ENCODE measurements around the gene FOXN3.

FOXN3 gene

DNA sequence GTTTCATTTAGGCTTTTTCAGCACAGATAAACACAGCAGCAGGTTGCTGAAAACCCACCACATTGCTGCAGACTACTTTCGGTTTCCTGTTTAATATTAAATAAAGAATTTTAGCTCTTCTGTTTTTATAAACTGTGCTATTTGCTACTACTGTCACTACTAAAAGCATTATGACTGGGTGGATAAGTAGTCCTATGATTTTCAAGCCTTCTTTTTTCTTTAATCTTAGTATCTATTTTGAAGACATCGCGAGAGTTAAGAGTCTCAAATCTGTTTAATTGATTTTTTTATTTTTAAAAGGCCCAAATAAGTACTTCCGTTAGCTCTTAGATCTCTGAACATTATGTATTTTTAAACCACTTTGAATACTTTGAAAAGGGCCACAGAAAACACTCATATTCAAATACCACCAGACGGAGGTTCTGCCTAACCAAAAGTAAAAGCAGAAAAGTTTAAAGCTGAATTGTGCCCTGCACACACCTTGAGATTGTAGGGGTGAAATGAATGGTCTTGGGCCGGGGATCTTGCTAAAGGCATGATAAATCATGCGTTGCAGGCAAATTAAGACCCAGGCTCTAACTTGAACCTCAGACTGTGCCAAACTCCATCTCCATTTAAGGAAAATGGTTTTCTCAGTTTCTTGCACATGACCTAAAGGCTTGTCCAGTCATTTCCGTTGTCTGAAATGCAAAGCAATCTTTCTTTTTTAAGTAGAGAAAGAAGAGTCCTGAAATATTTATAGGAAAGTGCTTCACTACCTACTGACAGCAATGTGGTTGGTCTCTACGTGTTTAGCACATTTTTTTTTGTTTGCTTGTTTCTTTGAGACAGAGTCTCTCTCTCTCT is 13.6 kb upstream of the FOXN3 start:
- DNase-seq (ENCODE audit: low spot score), result peak; percentile 29

GRCh38 chr14:89429199-89430181 is 12.5 kb upstream of the FOXN3 start:
- no peak for DNase-seq (ENCODE audit: low spot score)

GRCh38 chr14:89428546-89429198 is 11.6 kb upstream of the FOXN3 start:
- no peak for DNase-seq (ENCODE audit: low spot score)

- no peak for DNase-seq (ENCODE audit: low spot score)
These were observed 11.1 kb upstream of the FOXN3 start for GRCh38 chr14:89428173-89428523.

DNA sequence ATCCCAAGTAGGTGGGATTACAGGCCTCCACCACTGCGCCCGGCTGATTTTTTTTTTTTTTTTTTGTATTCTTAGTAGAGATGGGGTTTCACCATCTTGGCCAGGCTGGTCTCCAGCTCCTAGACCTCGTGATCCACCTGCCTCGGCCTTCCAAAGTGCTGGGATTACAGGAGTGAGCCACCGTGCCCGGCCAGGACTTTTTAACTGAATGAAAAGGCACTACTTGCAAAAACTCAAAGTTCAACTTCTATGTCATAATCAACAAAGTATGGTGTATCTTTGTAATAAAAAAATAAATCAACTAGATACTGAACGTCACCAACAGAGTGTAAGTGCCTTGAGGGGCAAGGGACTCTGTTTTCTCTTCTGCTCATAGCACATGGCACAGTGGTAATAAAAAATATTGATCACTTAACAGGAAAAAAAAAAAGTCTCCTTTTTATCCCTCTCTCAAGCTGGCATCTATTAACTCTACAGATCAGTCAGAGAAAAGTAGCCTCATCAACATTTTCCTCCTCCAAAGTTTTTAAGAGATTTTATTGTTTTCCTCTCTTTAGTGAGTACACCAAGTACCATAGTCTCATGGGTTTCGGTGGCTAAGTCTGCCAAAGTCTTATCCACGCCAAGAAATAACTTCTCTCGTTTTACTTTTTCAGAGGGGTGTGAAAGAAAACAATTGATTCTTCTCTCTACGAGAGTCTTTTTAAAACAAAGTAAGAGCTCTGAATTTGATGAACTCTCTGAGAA is 10.6 kb upstream of the FOXN3 start:
- no peak for DNase-seq (ENCODE audit: low spot score)

DNA sequence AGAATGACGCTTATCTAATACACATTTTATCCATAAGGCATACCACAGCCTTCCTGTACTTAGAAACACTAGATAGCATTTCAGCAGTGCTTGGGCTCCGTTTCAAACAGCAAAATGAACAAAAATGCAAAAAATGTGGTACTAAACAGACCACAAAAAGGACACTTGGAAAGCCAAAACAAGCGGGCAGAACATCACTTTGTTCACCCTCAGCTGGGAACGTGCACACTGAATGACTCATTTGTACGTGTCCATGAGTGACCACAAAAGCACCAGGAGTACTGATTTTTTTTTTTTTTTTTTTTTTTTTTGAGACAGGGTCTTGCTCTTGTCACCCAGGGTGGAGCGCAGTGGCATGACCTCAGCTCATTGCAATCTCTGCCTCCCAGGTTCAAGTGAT is 8.9 kb upstream of the FOXN3 start:
- peak; percentile 44 for DNase-seq (ENCODE audit: low spot score)

DNA sequence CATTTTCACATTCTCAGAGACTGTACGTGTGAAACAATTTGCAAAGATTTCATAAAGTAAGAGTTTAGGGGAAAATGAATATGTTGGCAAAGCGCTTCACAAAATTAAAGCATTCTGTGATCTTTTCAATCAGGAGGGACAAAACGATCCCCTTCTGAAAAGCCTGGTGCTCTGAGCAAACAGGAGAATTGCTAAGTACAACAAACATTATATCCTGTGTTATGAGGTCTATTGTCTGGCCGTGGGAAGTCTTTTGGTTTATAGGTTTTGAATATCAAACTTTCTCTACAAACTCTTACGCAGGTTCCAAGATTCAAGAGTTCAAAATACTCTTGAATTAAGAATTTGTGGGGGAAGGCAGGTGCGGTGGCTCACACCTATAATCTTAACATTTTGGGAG is 7.2 kb upstream of the FOXN3 start:
- DNase-seq (ENCODE audit: low spot score), result no peak

DNA sequence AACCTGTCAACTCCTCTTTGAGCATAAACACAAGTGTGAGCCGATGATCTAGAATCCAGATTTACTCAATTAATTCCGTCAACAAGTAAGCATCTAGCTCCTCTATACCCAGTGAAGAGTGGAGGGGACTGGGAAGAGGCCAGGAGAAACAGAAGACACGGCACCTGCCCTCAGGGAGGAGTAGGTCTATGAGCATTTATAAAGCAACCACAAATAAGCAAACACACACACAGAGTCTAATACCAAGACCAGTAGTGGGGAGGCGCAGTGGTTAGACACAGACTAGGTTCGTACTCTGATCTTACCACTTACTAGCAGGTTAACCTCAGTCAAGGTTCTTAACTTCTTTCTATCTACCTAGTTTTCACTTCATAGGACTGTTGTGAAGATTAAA is 5.9 kb upstream of the FOXN3 start:
- DNase-seq (ENCODE audit: low spot score), result no peak

- no peak for DNase-seq (ENCODE audit: low spot score)
These were observed 5.3 kb upstream of the FOXN3 start for GRCh38 chr14:89422181-89422951.

- no peak for DNase-seq (ENCODE audit: low spot score)
These were observed 3.5 kb upstream of the FOXN3 start for GRCh38 chr14:89420502-89420901.

- DNase-seq (ENCODE audit: low spot score), result no peak
These were observed 3.0 kb upstream of the FOXN3 start for GRCh38 chr14:89419973-89420482.

GRCh38 chr14:89418976-89419375 is 1.9 kb upstream of the FOXN3 start:
- DNase-seq (ENCODE audit: low spot score), result no peak

DNA sequence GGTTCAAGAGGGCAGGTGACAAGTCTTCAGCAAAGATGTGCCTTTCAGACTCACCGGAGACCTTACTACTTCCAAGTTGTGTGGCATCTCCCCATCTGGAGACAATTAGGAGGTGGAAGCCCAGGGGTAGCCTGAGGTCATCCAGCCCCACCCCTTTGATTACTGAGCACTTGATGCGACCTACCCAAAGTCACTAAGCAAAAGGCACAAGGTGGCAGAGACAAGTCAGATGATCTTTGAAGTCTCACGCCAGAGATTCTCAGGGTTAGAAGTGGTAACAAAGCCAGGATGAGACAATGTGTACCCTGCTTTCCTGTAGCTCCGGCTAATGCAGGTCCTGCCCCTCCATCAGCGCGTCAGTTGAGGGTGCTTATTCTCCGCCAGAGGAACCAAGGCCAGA is 1.4 kb upstream of the FOXN3 start:
- no peak for DNase-seq (ENCODE audit: low spot score)

DNA sequence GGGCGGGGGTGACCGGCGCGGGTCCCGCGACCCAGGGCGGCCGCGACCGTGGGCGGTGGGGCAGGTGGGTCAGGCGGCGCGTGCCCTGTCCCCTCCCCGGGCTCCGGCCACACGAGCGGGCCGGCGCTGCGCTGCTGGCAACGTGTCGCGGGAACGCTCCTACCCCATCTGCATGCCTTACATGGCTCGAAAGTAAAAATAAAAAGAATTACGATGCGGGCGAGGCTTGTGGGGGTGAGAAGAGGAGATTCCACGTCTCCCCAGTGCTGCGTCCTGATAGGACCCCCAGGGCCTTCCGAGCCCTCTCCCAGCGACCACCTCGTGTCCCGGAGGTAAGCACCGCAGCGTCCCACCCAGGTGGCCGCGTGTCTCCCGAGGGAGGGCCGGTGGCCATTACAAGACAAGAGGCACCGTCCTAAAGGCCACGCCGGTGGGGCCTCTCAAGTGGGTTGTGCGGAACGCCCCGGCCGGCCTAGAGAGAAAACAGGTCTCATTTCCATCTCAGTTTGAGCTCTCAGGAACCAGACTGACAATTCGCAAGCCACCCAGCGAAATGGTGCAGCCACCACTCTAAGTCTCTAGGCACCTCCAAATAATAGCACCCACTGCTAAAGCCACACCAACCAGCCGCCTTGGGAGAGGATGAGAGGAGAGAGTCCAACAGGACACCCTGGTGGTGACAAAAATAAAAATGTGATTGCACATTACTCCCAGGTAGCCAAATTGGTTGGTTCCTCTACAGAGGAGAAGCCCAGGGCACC is 612 bp upstream of the FOXN3 start:
- DNase-seq (ENCODE audit: low spot score), result no peak

- peak; percentile 99 for DNase-seq (ENCODE audit: low spot score)
These were observed 734 bp downstream of the FOXN3 start for GRCh38 chr14:89416002-89416995.

- no peak for DNase-seq (ENCODE audit: low spot score)
These were observed 1.9 kb downstream of the FOXN3 start for GRCh38 chr14:89415159-89415558.

DNA sequence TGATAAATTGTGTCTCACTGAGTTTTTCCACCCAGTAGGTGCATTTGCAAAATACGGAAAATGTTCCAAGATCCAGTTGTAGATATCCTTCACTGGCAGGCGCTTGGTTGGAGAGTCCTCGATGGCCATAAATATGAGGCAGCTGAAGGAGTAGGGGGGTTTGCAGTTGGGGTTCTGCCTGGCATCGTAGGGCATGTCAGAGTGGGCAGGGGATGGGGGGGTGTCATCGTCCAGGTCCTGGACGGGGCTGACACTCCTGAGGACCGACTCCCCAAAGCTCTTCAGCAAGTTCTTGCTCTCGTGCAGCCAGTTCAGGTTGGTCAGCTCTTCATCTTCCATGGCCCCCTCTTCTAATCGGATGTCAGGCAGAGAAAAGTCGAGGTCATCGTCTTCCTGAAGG is 5.1 kb downstream of the FOXN3 start:
- DNase-seq (ENCODE audit: low spot score), result no peak

- no peak for DNase-seq (ENCODE audit: low spot score)
These were observed 7.1 kb downstream of the FOXN3 start for GRCh38 chr14:89409961-89410360.

All from COLO829 (cell line).